NB4 (cell line): ENCODE measurements around the gene CGREF1.
A peak's percentile ranks its signal among the peaks of the same experiment; 100 is the strongest.

Source experiments
- DNase-seq: peaks from one replicate; pipeline ENCODE4 v3.0.0; 2010; ENCODE audit warnings: low read depth
- H3K4me3 ChIP-seq: one replicate; pipeline ENCODE4 v1.5.1; 2011; ENCODE audit warnings: mild to moderate bottlenecking, low read depth, low read length, moderate library complexity
- CTCF ChIP-seq: IDR thresholded peaks from one replicate; pipeline ENCODE4 v1.5.1; 2012; ENCODE audit warnings: low read depth, low read length
- MAX ChIP-seq: IDR thresholded peaks from 2 replicates; pipeline ENCODE4 v1.6.1; 2011; ENCODE audit warnings: low read depth, low read length
- MYC ChIP-seq: IDR thresholded peaks from 2 replicates; pipeline ENCODE4 v1.6.1; 2011; ENCODE audit warnings: low read depth, low read length
- POLR2A ChIP-seq: IDR thresholded peaks from 2 replicates; pipeline ENCODE4 v1.6.1; 2011; ENCODE audit warnings: mild to moderate bottlenecking; ENCODE audit not compliant: insufficient read length; ENCODE audit errors: extremely low read depth

The CGREF1 gene

GRCh38 chr2:27074738-27075565 is 44.0 kb downstream of the CGREF1 start:
- no peak for TF ChIP-seq CTCF
- TF ChIP-seq POLR2A: no peak
- TF ChIP-seq MYC: no peak
- TF ChIP-seq MAX: no peak
- no peak overlapping the region for H3K4me3 ChIP-seq
- DNase-seq: peak; percentile 84

DNA sequence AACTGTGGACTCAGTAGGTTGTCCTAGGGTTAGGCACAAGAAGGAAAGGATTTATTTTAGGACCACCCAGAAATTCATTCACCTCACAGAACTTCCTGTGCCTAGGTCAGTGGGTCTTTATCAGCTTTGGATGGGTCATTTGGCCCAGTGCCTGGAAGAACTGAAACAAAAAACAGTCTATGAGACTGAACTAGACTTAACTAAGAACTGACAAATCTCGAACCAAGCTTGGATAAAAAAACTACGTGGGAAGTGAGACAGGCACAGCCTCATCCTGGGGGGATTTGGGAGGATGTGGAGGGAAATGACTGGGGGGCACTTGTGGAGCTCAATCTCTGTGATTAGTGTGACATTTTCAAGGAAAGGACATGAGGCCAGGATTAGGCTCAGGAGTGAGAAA is 45.1 kb downstream of the CGREF1 start:
- DNase-seq: no peak
- no peak for TF ChIP-seq POLR2A
- no peak for TF ChIP-seq MYC
- no peak for TF ChIP-seq CTCF
- TF ChIP-seq MAX: no peak
- H3K4me3 ChIP-seq: no peak overlapping the region

DNA sequence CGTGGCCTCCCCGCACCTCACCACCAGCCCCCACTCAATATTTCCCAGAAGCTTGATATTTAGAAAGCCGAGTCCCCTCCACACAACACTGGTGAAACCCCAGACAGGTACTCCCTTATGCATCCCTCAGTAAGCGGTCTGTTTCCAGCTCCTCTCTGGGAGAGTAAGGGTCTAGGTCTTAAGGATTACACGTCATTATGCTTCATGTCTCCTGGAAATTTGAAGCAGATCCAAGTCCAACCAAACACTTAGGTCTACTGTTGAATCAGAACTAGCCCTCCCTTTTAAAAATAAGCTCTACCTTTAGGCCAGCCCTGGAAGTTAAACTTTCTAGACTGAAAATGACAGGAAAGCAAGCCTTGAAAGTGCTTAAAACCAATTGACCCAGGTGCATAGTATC is 46.0 kb downstream of the CGREF1 start:
- no peak for DNase-seq
- TF ChIP-seq CTCF (no peak), POLR2A (no peak), MAX (no peak), MYC (no peak)
- no peak overlapping the region for H3K4me3 ChIP-seq

DNA sequence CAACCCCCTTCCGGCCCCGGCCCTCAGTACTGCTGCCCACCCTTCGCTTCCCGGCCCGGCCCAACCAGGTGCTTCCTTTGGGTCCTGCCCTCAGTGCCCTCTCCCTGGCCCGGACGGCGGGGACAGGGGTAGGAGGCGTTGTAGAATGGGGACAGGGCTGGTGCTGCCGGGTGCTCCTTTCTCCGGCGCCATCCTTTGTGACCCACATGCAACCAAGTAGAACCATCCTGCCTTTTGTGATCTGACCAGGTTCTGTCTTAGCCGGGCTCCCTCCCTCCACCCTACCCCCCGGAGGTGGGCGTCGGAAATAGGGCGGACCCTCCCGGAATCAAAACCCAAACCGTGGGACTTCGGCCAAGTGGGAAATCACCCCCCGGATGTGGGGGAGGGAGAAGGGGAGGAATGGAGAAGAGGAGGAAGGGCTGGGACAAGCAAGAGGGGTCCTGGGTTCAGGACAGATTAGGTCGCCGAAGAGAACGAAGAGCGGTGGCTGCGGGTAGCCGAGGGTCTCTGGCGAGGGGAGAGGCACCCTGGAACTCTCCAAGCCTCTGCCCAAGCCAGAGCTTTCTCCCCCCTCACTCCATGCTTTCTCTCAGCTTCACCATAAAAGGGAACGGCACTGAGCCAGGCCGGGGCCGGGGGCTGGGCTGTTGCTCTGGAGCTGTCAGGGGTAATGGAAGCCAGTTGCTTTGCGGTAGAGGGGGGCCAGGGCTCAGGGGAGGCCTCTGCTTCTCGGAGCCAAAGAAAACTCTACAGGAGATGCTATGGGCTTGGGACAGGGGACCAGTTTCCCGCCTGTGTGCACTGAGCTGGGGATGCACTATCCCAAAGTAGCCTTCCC is 46.7 kb downstream of the CGREF1 start:
- no peak for TF ChIP-seq CTCF
- TF ChIP-seq MAX: no peak
- TF ChIP-seq POLR2A: no peak
- no peak for TF ChIP-seq MYC
- DNase-seq: peak; percentile 54
- H3K4me3 ChIP-seq: peak overlapping the region; percentile 63

- peak within 1 kb of the TSS; percentile 88 for H3K4me3 ChIP-seq
- peak; percentile 94 for DNase-seq
- TF ChIP-seq CTCF (no peak), MAX (peak; percentile 42), MYC (peak; percentile 58), POLR2A (peak; percentile 75)
These were observed 47.5 kb downstream of the CGREF1 start, which contains the start of gene OST4 for GRCh38 chr2:27071277-27071989. Gene OST4 (minus strand): TSS chr2:27071654.
